DMS 273 (cell line): ENCODE data around the gene MTHFD1L.
"Not testable (repeated sequence)": the region's sequence is repeated elsewhere in the genome, so short reads cannot be mapped to it uniquely, and the experiment has no call there.

Experiments
- DNase-seq: peaks from one replicate; lab custom pipeline; 2025; ENCODE audit not compliant: unreplicated experiment; lab: John Stamatoyannopoulos, UW

The MTHFD1L gene

GRCh38 chr6:150865406-150866146 lies at the start of gene MTHFD1L:
TSS of gene MTHFD1L (plus strand) at chr6:150865702. CDS start at chr6:150865823, 121 bp downstream.
- peak; percentile 91 for DNase-seq

DNA sequence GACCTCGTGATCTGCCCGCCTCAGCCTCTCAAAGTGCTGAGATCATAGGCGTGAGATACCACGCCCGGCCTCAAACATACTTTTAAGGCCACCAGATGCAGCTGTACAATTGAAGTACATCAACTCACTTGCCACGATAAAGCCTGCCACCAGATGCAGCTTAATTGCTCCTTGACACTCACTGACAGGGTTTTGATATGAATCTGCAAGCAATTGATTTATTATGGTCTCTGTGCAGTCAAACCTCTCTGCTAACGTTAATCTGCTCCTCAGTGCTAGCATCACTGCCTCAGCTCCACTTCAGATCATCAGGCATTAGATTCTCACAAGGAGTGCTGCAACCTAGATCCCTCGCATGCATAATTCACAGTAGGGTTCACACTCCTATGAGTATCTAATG lies 48.9 kb upstream of the MTHFD1L start:
- peak; percentile 32 for DNase-seq

- no peak for DNase-seq
These were observed 42.6 kb upstream of the MTHFD1L start for GRCh38 chr6:150822932-150823331.

GRCh38 chr6:150826788-150827187 lies 38.7 kb upstream of the MTHFD1L start:
- DNase-seq = no peak

DNA sequence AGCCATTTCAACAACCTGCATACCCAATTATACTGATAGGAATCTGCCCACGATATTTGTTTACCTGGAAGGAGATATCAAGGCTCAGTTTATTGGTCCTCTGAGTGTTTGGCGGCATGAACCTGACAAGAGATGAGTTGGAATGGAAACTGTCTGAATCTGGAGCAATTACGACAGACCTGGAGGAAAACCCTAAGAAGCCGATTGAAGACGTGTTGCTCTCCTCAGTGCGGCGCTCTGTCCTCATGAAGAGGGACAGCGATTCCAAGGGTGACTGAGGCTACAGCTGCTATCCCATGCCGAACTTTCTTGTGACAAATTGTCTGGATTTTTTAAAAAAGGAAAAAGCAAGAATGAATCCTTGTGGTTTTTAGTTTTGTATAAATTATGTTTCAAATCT lies 37.4 kb upstream of the MTHFD1L start:
- not testable (repeated sequence) for DNase-seq

DNA sequence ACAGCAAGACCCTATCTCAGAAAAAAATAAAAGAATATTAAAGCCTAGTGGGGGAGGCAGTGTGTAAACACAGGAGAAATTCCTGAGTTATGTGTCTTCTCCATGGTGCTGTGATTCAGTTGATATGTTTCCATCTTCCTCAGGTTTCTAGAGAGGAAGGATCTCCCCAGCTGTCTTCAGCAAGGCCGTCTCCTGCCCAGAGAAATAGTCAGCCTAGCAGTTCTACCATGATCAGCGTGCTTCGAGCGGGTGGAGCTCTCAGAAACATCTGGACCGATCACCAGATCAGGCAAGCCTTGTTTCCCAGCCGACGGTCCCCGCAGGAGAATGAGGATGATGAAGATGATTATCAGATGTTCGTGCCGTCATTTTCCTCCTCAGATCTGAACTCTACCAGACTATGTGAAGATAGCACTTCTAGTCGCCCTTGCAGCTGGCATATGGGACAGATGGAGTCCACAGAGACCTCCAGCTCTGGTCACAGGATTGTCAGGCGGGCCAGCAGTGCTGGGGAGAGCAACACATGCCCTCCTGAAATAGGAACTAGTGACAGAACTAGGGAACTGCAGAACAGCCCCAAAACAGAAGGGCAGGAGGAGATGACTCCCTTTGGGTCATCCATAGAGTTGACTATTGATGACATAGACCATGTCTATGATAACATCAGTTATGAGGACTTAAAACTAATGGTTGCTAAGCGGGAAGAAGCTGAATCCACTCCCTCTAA lies 34.9 kb upstream of the MTHFD1L start:
- DNase-seq = no peak

DNA sequence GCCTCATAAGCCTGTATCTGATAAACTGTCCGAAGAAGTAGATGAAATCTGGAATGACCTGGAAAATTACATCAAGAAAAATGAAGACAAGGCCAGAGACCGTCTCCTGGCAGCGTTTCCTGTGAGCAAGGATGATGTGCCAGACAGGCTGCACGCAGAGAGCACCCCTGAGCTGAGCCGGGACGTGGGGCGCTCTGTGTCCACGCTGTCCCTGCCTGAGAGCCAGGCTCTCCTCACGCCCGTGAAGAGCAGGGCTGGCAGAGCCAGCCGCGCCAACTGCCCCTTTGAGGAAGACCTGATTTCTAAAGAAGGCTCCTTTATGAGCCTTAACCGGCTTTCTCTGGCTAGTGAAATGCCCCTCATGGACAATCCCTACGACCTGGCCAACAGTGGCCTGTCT lies 33.9 kb upstream of the MTHFD1L start:
- no peak for DNase-seq

GRCh38 chr6:150835620-150836019 lies 29.9 kb upstream of the MTHFD1L start:
- no peak for DNase-seq

- DNase-seq = no peak
These were observed 25.3 kb upstream of the MTHFD1L start for GRCh38 chr6:150840185-150840584.

GRCh38 chr6:150841189-150841588 lies 24.3 kb upstream of the MTHFD1L start:
- no peak for DNase-seq

DNA sequence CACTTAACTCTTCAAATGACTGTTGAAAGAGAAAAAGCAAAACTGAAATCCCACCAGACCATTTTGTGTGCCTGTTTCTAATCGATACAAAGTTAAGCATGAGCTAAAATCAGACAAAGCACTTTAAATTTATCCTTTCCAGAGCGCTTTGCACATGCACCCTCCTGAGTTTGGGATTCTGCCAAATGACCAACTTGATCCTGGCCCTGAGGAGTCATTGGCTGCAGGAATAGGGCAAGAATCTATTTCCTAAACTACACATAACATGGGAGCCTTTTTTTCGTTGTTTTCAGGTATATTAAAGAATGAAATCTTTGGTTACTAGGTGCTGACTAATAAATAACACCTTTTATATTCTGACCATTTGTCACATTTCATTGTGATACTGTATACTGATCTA lies 23.8 kb upstream of the MTHFD1L start:
- no peak for DNase-seq

- DNase-seq = no peak
These were observed 21.1 kb upstream of the MTHFD1L start for GRCh38 chr6:150844371-150844770.

GRCh38 chr6:150846641-150847040 lies 18.9 kb upstream of the MTHFD1L start:
- no peak for DNase-seq

DNA sequence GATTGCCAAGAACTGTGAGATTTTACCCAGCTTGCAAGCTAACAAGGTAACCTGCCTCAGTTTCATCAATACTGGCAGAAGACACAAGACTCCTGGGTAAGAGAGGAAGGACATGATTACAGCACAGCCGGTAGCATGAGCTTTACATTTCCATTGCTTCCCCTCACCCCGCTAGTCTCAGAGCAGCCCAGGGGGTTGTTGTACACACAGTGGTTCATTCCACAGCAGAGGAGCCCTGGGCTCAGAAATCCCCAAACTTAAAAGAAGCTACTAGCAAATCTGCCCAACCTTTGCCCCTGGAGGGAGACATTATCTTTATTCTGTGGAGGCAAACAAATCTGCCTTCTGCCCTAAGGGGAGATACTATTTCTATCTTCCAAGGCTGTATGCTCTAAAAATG lies 17.1 kb upstream of the MTHFD1L start:
- no peak for DNase-seq

GRCh38 chr6:150854392-150854791 lies 11.1 kb upstream of the MTHFD1L start:
- not testable (repeated sequence) for DNase-seq

DNA sequence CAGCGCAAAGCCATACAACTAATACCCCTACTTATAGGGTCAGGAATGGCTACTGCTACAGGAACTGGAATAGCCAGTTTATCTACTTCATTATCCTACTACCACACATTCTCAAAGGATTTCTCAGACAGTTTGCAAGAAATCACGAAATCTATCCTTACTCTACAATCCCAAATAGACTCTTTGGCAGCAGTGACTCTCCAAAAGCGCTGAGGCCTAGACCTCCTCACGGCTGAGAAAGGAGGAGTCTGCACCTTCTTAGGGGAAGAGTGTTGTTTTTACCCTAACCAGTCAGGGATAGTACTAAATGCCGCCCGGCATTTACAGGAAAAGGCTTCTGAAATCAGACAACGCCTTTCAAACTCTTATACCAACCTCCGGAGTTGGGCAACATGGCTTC lies 10.3 kb upstream of the MTHFD1L start:
- not testable (repeated sequence) for DNase-seq

DNA sequence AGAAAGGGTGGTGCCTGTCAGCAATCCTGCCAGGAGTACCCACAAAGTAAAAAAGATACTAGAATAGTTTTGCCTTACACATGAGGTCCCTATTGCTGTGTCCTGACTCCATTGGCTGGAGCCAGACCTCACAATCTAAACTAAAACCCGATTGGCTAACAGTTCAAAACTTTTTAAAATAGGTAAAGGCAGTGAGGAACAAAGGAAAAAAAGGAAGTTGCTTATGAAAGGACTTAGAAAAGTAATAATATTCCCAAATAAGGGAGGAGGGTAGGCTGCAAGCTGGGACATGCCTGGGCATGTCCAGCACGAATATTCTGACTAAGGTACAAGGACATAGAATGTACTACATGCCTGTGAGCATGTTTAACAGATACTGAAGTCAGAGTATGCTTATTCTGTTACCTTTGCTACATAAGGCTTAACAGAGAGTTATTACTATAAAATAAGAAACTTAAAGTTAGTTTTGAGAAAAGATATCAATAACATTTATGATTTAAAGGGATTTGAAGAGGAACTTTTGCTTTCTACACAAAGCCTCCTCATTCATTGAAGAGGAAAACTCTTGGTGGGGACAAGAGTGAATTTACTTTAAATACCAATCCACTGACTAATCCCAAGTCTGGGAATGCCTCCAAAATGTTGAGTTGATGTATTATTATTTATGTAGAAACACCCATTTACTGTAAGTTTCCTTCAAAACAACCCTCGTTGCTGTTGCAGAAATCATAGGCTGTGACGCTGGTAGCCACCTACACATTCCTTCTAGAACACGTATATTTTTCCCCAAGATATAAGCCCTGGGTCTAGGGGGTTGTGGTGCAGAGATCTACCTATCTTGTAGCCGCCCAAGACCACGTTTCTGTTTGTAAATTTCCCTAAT lies 8.2 kb upstream of the MTHFD1L start:
- no peak for DNase-seq

GRCh38 chr6:150857945-150858308 lies 7.6 kb upstream of the MTHFD1L start:
- DNase-seq = no peak

- not testable (repeated sequence) for DNase-seq
These were observed 3.9 kb upstream of the MTHFD1L start for GRCh38 chr6:150861448-150862168.

DNA sequence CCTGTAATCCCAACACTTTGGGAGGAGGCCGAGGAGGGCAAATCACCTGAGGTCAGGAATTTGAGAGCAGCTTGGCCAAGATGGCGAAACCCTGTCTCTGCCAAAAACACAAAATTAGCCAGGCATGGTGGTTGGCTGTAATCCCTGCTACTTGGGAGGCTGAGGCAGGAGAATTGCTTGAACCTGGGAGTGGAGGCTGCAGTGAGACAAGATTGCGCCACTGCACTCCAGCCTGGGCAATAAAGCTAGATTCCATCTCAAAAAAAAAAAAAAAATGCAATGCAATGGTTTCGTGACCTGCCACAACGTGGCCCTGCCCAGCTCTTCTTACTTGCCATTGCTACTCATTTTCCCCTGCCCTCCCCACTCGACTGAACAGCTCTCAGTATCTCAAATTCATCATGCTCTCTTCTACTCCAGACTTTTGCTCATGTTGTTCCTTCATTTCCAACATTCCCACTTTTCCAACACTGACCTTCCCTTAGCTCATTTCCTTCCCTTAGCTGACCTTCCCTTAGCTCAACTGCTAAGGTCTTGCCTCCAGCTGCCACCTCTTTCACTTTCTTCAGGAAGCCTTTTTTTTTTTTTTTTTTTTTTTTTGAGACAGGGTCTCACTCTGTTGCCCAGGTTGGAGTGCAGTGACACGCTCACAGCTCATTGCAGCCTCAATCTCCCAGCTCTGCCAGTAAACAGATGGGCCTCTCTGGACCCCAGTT lies 2.1 kb upstream of the MTHFD1L start:
- no peak for DNase-seq
